Endothelial cell of umbilical vein (primary cell): ENCODE data around the gene CABP5. TPM values are rescaled to one million over a fixed set of nuclear protein-coding genes. Genes with fewer than 3 reads are reported as not detected.

Experiments
- BruUV-seq: library from RNA; stranded (reverse); fragments of 400-500 nt; replicated peaks from 2 replicates; lab custom pipeline; 2021; lab: Mats Ljungman, UMichigan
- CTCF ChIA-PET: fragments of 300-600, 350-600 bp; sonication (Branson Sonifier 250); formaldehyde crosslinking; loops from one replicate; lab custom pipeline; 2021; ENCODE audit warnings: antibody characterized with exemption, inconsistent platforms; lab: Charles Lee
- POLR2A ChIA-PET: fragments of 300-600, 350-600 bp; sonication (Branson Sonifier 250); formaldehyde crosslinking; loops from one replicate; lab custom pipeline; 2021; ENCODE audit warnings: antibody characterized with exemption, inconsistent platforms; lab: Charles Lee
- DNase-seq: peaks from one replicate; pipeline ENCODE4 v3.0.0-alpha.2; 2011; ENCODE audit warnings: low read depth, low spot score
- FAIRE-seq: peaks from 2 replicates; lab custom pipeline; 2011; peaks lifted over from hg19 to GRCh38; lab: Jason Lieb, UNC
- H2AFZ ChIP-seq: 2 replicates; pipeline ENCODE4 v1.6.0; 2012; ENCODE audit warnings: low read depth, low read length, control low read depth, inconsistent platforms
- H3K27ac ChIP-seq: 2 replicates; pipeline ENCODE4 v1.5.1; 2011; ENCODE audit warnings: low read depth, mild to moderate bottlenecking, control low read depth, low read length, moderate library complexity; ENCODE audit not compliant: insufficient read depth
- H3K27me3 ChIP-seq, 2 experiments: 2 replicates each; pipeline versions ENCODE4 v1.6.0 to v1.6.1; 2011; ENCODE audit warnings: low read length in 2 of 2, mixed read lengths in 1 of 2; ENCODE audit not compliant: control insufficient read depth in 2 of 2, insufficient read depth in 2 of 2
- H3K36me3 ChIP-seq, 2 experiments: 2 replicates in 1 of 2; 3 replicates in 1 of 2; pipeline ENCODE4 v1.5.1; 2011; ENCODE audit warnings: low read length in 2 of 2, mild to moderate bottlenecking in 1 of 2, moderate library complexity in 1 of 2; ENCODE audit not compliant: control insufficient read depth in 2 of 2, insufficient read depth in 2 of 2; ENCODE audit errors: extremely low read depth in 1 of 2
- H3K4me1 ChIP-seq: 3 replicates; pipeline ENCODE4 v1.5.1; 2011; ENCODE audit warnings: mild to moderate bottlenecking, low read length; ENCODE audit not compliant: control insufficient read depth, insufficient read depth; ENCODE audit errors: extremely low read depth
- H3K4me2 ChIP-seq: 2 replicates; pipeline ENCODE4 v1.6.1; 2011; ENCODE audit warnings: low read length, control low read depth, mixed read lengths; ENCODE audit not compliant: insufficient read depth
- H3K4me3 ChIP-seq, 3 experiments: fragments of 200-600 bp in 1 of 3; sonication (generic), shearing (Covaris generic) in 1 of 3; replicated peaks in 1 of 3; 2 replicates each; pipeline ENCODE4 v1.5.1; 2011 to 2016; ENCODE audit warnings: control low read depth in 3 of 3, low read length in 3 of 3, mild to moderate bottlenecking in 2 of 3, inconsistent platforms in 1 of 3, low read depth in 1 of 3, moderate library complexity in 1 of 3; ENCODE audit not compliant: insufficient read depth in 1 of 3
- H3K79me2 ChIP-seq: 2 replicates; pipeline ENCODE4 v1.6.0; 2012; ENCODE audit warnings: low read length, inconsistent platforms; ENCODE audit not compliant: control insufficient read depth, insufficient read depth
- H3K9ac ChIP-seq: replicated peaks from 2 replicates; pipeline ENCODE3; 2011; ENCODE audit warnings: low read length, control low read depth; ENCODE audit not compliant: insufficient read depth; ENCODE audit errors: extremely low read depth
- H3K9me1 ChIP-seq: replicated peaks from 3 replicates; pipeline ENCODE4 v1.6.0; 2011; ENCODE audit warnings: mild to moderate bottlenecking, low read length; ENCODE audit not compliant: control insufficient read depth, insufficient read depth; ENCODE audit errors: extremely low read depth
- H3K9me3 ChIP-seq: replicated peaks from 2 replicates; pipeline ENCODE4 v1.5.1; 2012; ENCODE audit warnings: low read length, inconsistent platforms; ENCODE audit not compliant: control insufficient read depth, insufficient read depth
- H4K20me1 ChIP-seq: replicated peaks from 2 replicates; pipeline ENCODE3; 2011; ENCODE audit warnings: mild to moderate bottlenecking, low read length; ENCODE audit not compliant: control insufficient read depth, insufficient read depth; ENCODE audit errors: extremely low read depth
- EZH2 ChIP-seq: IDR thresholded peaks from 2 replicates; pipeline ENCODE4 v1.6.1; 2012; ENCODE audit warnings: borderline replicate concordance, low read depth, mild to moderate bottlenecking, moderate library complexity, low read length, inconsistent platforms; ENCODE audit not compliant: severe bottlenecking
- FOS ChIP-seq: IDR thresholded peaks from 2 replicates; pipeline ENCODE4 v1.6.1; 2011; ENCODE audit warnings: mild to moderate bottlenecking, low read length, moderate library complexity, borderline replicate concordance; ENCODE audit not compliant: insufficient read depth
- GATA2 ChIP-seq: IDR thresholded peaks from 2 replicates; pipeline ENCODE4 v1.7.0; 2011; ENCODE audit warnings: low read depth, mild to moderate bottlenecking, moderate library complexity, mixed read lengths, low read length; ENCODE audit not compliant: insufficient read length, insufficient read depth
- JUN ChIP-seq: IDR thresholded peaks from 2 replicates; pipeline ENCODE4 v1.6.1; 2011; ENCODE audit warnings: borderline replicate concordance, low read depth; ENCODE audit not compliant: insufficient read length, insufficient read depth
- MYC ChIP-seq: IDR thresholded peaks from one replicate; pipeline ENCODE4 v1.6.1; 2011; ENCODE audit warnings: mild to moderate bottlenecking, low read depth, low read length
- POLR2A ChIP-seq: IDR thresholded peaks from 2 replicates; pipeline ENCODE4 v1.6.1; 2012; ENCODE audit warnings: low read depth, mild to moderate bottlenecking, control low read depth, low read length
- POLR2AphosphoS5 ChIP-seq: IDR thresholded peaks from 2 replicates; pipeline ENCODE4 v1.6.1; 2012; ENCODE audit warnings: low read depth, mild to moderate bottlenecking, control low read depth, low read length, moderate library complexity; ENCODE audit not compliant: insufficient read depth
- dilution Hi-C: fragments of 300-500 bp; cut with MboI; formaldehyde crosslinking; loops from one replicate; pipeline ENCODE4 v1.15.0; 2019; ENCODE audit warnings: low sequenced_read_pairs; ENCODE audit not compliant: extremely low pct_ligation_motif_present
- intact Hi-C: fragments of 100-400 bp; cut with micrococcal nuclease; formaldehyde crosslinking; loops from one replicate; pipeline ENCODE4 v1.10.0; 2022
- polyA plus RNA-seq, 4 experiments: library from polyadenylated mRNA; depleted of rRNA in 3 of 4; stranded (reverse) in 3 of 4; unstranded in 1 of 4; fragments of >200 nt; gene quantifications; 2 replicates each; pipeline versions ENCODE4 v1.2.1 to v1.2.3, GENCODE V29; 2011 to 2012; ENCODE audit warnings: missing spikeins in 1 of 4
- total RNA-seq: library from RNA; stranded (reverse); gene quantifications from 2 replicates; pipeline ENCODE4 v1.2.3, GENCODE V29; 2021
- TF ChIP-seq, protein P1 (sequence below), 2 donors: IDR thresholded peaks; 1 replicate in 1 of 2; 2 replicates in 1 of 2; pipeline ENCODE4 v1.5.1; 2011; ENCODE audit warnings: low read length in 2 of 2, mild to moderate bottlenecking in 2 of 2, moderate library complexity in 2 of 2, control low read depth in 1 of 2, inconsistent platforms in 1 of 2, low read depth in 1 of 2; ENCODE audit not compliant: insufficient read depth in 1 of 2; ENCODE audit errors: extremely low read depth in 1 of 2
- TF ChIP-seq, protein P2 (sequence below): IDR thresholded peaks from 2 replicates; pipeline ENCODE4 v1.6.1; 2011; ENCODE audit not compliant: insufficient read depth, insufficient read length

CABP5 gene
- total and polyA plus RNA-seq, 2 donors (not counting 3 experiments of a cell fraction or from before 2014, with no cell fraction given): not detected

DNA sequence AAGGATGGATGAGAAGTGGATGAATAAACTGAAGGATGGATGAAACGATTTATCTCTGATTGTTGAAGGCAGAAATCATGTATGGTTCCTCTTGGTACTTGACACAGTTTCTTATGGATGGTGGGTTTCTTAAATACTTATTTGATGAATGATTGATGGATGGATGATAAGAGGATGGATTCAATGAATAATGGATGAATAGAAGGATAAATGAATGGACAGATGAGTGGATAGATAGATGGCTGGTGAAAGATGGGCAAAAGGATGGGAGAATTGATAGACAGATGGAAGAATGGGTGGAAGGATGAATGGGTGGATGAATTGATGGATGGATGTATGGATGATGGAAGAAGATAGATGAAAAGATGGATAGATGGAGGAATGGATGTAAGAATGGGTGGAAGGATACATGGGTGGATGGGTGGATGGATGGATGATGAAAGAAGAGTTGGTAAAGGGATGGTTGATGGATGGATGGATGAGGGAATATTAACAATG is 47.6 kb downstream of the CABP5 start:
- H3K4me1 ChIP-seq: no peaks in the 10 kb centered on the region
- dilution Hi-C loops (no loop called here), intact Hi-C loops (no loop called here)
- H4K20me1 ChIP-seq: no peaks in the 10 kb centered on the region
- DNase-seq (no peak), FAIRE-seq (no peak)
- H3K4me3 ChIP-seq: no peak overlapping the region
- no peaks in the 10 kb centered on the region for H3K9me3 ChIP-seq
- BruUV-seq: no TSS peak
- no peak overlapping the region for H3K27ac ChIP-seq
- no peaks in the 10 kb centered on the region for H3K9me1 ChIP-seq
- ChIA-PET CTCF (no interaction called here), POLR2A (no interaction called here)
- H3K36me3 ChIP-seq: no peaks in the 10 kb centered on the region
- H2AFZ ChIP-seq: no peak overlapping the region
- TF ChIP-seq, protein P1, sequence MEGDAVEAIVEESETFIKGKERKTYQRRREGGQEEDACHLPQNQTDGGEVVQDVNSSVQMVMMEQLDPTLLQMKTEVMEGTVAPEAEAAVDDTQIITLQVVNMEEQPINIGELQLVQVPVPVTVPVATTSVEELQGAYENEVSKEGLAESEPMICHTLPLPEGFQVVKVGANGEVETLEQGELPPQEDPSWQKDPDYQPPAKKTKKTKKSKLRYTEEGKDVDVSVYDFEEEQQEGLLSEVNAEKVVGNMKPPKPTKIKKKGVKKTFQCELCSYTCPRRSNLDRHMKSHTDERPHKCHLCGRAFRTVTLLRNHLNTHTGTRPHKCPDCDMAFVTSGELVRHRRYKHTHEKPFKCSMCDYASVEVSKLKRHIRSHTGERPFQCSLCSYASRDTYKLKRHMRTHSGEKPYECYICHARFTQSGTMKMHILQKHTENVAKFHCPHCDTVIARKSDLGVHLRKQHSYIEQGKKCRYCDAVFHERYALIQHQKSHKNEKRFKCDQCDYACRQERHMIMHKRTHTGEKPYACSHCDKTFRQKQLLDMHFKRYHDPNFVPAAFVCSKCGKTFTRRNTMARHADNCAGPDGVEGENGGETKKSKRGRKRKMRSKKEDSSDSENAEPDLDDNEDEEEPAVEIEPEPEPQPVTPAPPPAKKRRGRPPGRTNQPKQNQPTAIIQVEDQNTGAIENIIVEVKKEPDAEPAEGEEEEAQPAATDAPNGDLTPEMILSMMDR (IDR thresholded peaks at IDR 0.05; ENCODE audit: extremely low read depth in 1 of 2, insufficient read depth in 1 of 2, low read depth in 1 of 2, low read length in 2 of 2): no peak
- TF ChIP-seq EZH2 (no peak), JUN (no peak), POLR2AphosphoS5 (no peak), FOS (no peak), MYC (no peak), POLR2A (no peak), GATA2 (no peak)
- TF ChIP-seq, protein P2, sequence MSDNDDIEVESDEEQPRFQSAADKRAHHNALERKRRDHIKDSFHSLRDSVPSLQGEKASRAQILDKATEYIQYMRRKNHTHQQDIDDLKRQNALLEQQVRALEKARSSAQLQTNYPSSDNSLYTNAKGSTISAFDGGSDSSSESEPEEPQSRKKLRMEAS: no peak
- no peak overlapping the region for H3K9ac ChIP-seq
- no peak overlapping the region for H3K4me2 ChIP-seq
- H3K79me2 ChIP-seq: no peaks in the 10 kb centered on the region
- peaks cover 0 to 1% of the 10 kb centered on the region in 2 experiments for H3K27me3 ChIP-seq
